RWPE2 (cell line): ENCODE measurements around the gene DDX25.
"Not testable (repeated sequence)": the region's sequence is repeated elsewhere in the genome, so short reads cannot be mapped to it uniquely, and the experiment has no call there.

ENCODE experiments used
- ATAC-seq: fragments of 200-7000 bp; cut with Tn5 transposase; 3 replicates; pipeline ENCODE4 v1.9.1; 2021; ENCODE audit warnings: low read depth
- DNase-seq: peaks from one replicate; pipeline ENCODE4 v3.0.0-alpha.2; 2020; ENCODE audit warnings: low spot score
- H3K27ac ChIP-seq: fragments of 450-650 bp; 2 replicates; pipeline ENCODE4 v1.5.1; 2017; ENCODE audit warnings: mild to moderate bottlenecking; ENCODE audit not compliant: poor library complexity, severe bottlenecking
- H3K27me3 ChIP-seq: fragments of 250-450 bp; sonication (Bioruptor Pico); 2 replicates; pipeline ENCODE4 v1.5.1; 2021; ENCODE audit warnings: mild to moderate bottlenecking, moderate library complexity; ENCODE audit not compliant: insufficient read depth, poor library complexity, severe bottlenecking
- H3K36me3 ChIP-seq: fragments of 250-450 bp; sonication (Bioruptor Pico); 2 replicates; pipeline ENCODE4 v1.5.1; 2020; ENCODE audit warnings: low read depth, mild to moderate bottlenecking, moderate library complexity
- H3K4me1 ChIP-seq: fragments of 250-450 bp; sonication (Bioruptor Pico); 2 replicates; pipeline ENCODE4 v1.5.1; 2021; ENCODE audit warnings: mild to moderate bottlenecking, moderate library complexity; ENCODE audit not compliant: insufficient read depth, poor library complexity, severe bottlenecking
- H3K4me3 ChIP-seq: fragments of 250-450 bp; sonication (Bioruptor Pico); 2 replicates; pipeline ENCODE4 v1.5.1; 2021; ENCODE audit warnings: mild to moderate bottlenecking, moderate library complexity; ENCODE audit not compliant: severe bottlenecking
- H3K9me3 ChIP-seq: fragments of 250-450 bp; sonication (Bioruptor Pico); 2 replicates; pipeline ENCODE4 v1.5.1; 2021; ENCODE audit warnings: mild to moderate bottlenecking, moderate library complexity; ENCODE audit not compliant: severe bottlenecking
- TF ChIP-seq, protein P1 (sequence below): fragments of 450-650 bp; IDR thresholded peaks from one replicate; pipeline ENCODE4 v1.5.1; 2017; ENCODE audit warnings: mild to moderate bottlenecking, moderate library complexity; ENCODE audit not compliant: poor library complexity, severe bottlenecking

DDX25 gene

GRCh38 chr11:125904678-125905077 is 370 bp downstream of the DDX25 start:
- peaks cover 28% of the 10 kb centered on the region for H3K27me3 ChIP-seq
- TF ChIP-seq, protein P1, sequence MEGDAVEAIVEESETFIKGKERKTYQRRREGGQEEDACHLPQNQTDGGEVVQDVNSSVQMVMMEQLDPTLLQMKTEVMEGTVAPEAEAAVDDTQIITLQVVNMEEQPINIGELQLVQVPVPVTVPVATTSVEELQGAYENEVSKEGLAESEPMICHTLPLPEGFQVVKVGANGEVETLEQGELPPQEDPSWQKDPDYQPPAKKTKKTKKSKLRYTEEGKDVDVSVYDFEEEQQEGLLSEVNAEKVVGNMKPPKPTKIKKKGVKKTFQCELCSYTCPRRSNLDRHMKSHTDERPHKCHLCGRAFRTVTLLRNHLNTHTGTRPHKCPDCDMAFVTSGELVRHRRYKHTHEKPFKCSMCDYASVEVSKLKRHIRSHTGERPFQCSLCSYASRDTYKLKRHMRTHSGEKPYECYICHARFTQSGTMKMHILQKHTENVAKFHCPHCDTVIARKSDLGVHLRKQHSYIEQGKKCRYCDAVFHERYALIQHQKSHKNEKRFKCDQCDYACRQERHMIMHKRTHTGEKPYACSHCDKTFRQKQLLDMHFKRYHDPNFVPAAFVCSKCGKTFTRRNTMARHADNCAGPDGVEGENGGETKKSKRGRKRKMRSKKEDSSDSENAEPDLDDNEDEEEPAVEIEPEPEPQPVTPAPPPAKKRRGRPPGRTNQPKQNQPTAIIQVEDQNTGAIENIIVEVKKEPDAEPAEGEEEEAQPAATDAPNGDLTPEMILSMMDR: no peak
- no peaks in the 10 kb centered on the region for H3K4me1 ChIP-seq
- no peak overlapping the region for H3K27ac ChIP-seq
- DNase-seq (no peak), ATAC-seq (no peak)
- peaks cover 9% of the 10 kb centered on the region for H3K36me3 ChIP-seq
- no peak overlapping the region for H3K4me3 ChIP-seq
- no peaks in the 10 kb centered on the region for H3K9me3 ChIP-seq

DNA sequence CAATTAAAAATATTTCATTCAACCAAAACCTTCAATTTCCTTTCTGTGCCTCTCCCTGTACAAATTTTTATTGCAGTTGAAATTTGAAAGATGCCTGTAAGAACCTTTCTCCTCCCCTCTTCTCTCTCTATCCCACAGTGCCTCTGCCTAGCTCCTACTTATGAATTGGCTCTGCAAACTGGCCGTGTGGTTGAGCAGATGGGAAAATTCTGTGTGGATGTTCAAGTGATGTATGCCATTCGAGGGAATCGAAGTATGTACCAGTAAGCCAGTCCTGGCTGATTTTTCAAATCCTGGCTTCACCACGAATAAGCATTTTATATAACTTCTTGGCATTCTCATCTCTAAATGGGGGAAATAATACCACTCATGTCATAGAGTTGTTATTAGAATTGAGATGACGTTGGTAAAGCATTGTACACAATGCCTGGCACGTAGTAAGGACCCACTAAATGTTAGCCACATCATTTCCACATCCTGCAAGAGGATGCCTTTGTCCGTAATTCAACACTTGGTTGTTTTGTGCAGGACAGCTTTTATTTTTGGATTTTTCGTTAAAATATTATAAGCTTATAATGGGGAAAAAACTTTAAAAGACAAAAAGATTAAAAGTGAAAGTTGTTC is 6.0 kb downstream of the DDX25 start:
- ATAC-seq: no peak
- Histone ChIP-seq H3K27ac (no peak overlapping the region), H3K4me1 (no peaks in the 10 kb centered on the region), H3K4me3 (no peak overlapping the region), H3K27me3 (peaks cover 8% of the 10 kb centered on the region), H3K9me3 (no peaks in the 10 kb centered on the region), H3K36me3 (no peaks in the 10 kb centered on the region)
- TF ChIP-seq, protein P1: no peak
- DNase-seq: no peak

DNA sequence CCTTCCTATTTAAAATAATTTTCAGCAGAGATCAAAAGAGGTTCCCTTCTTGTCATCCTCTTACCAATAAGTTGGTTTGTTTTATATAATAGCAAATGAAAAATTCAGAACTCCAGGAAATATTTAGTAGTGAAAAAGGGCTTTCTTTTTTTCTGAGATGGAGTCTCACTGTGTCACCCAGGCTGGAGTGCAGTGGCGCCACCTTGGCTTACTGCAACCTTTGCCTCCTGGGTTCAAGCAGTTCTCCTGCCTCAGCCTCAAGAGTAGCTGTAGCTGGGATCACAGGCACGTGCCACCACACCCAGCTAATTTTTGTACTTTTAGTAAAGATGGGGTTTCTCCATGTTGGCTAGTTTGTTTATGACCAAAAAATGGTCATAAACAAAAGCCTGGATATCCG is 10.3 kb downstream of the DDX25 start:
- H3K27me3 ChIP-seq, H3K4me3 ChIP-seq, H3K27ac ChIP-seq, DNase-seq, ATAC-seq, H3K36me3 ChIP-seq, H3K9me3 ChIP-seq, H3K4me1 ChIP-seq: not testable (repeated sequence)

DNA sequence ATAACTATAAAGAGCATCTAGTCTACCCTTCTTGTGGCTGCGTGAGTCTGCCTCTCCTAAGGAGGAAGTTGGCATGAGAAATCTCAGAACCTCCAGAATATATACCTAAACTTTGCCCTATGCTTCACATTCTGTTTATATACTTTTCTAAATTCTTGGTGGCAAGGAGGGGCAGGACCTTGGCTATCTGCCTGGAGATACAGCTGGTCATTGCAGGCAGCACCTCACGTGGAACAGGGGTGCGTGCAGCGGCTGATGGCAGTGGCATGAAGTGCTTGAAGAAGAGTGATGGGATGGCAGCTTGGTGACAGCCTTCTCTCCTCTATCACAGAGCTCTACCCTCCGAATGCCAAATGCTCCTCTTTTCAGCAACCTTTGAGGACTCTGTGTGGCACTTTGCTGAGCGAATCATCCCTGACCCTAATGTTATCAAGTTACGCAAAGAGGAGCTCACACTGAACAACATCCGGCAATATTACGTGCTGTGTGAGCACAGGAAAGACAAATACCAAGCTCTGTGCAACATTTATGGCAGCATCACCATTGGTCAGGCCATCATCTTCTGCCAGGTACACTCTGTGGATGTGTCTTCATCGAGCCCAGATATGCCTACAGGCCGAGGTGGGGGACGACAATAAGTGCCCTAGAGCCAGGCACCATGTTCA is 12.5 kb downstream of the DDX25 start:
- DNase-seq (no peak), ATAC-seq (no peak)
- no peak overlapping the region for H3K27ac ChIP-seq
- no peak overlapping the region for H3K4me3 ChIP-seq
- H3K4me1 ChIP-seq: no peaks in the 10 kb centered on the region
- H3K27me3 ChIP-seq: no peaks in the 10 kb centered on the region
- H3K9me3 ChIP-seq: no peaks in the 10 kb centered on the region
- no peaks in the 10 kb centered on the region for H3K36me3 ChIP-seq
- TF ChIP-seq, protein P1: no peak

GRCh38 chr11:125918140-125918840 is 14.0 kb downstream of the DDX25 start:
- peaks cover 2% of the 10 kb centered on the region for H3K4me1 ChIP-seq
- DNase-seq (no peak), ATAC-seq (no peak)
- H3K9me3 ChIP-seq: no peaks in the 10 kb centered on the region
- H3K27me3 ChIP-seq: no peaks in the 10 kb centered on the region
- no peak overlapping the region for H3K27ac ChIP-seq
- H3K36me3 ChIP-seq: no peaks in the 10 kb centered on the region
- no peak overlapping the region for H3K4me3 ChIP-seq
- TF ChIP-seq, protein P1: no peak
